Loucy (cell line): ENCODE results near the gene HOXA9.

Experiments
- CTCF ChIP-seq: fragments of 200-600 bp; sonication (generic); conservative IDR thresholded peaks from 2 replicates; pipeline ENCODE4 v1.5.1; 2014; ENCODE audit warnings: mild to moderate bottlenecking, antibody characterized with exemption, low read length
- EZH2phosphoT487 ChIP-seq: fragments of 200-600 bp; IDR thresholded peaks from 2 replicates; pipeline ENCODE4 v1.6.1; 2018; ENCODE audit warnings: antibody characterized with exemption, mild to moderate bottlenecking, moderate library complexity, borderline replicate concordance

DNA sequence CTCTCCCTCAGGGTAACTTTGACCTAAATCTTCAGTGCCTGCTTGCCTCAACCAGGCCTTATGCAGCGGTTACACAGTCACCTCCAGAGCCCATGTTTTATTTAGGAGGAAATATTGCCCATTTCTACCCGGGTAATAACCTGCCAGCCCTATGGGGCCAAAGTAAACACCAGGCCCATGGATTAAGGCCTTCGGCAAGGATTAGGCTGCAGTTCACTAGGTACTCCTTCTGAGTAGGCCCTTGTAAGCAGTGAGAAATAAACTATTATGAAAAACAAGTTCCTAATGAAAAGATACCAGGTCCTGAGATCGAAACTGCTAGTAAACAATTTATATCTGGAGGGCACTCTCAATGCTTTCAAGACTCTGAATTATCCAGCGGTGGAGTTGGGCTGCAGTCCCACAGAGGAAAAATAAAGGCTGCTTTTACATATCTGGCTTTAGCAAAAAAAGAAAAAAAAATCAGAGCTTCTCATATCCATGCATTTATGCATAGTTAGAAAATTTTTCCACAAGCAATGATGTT lies 12.5 kb upstream of the HOXA9 start:
- TF ChIP-seq CTCF: no peak
- TF ChIP-seq EZH2phosphoT487: no peak
